K562 (cell line): ENCODE data around the gene UMODL1. TPM values are rescaled to one million over a fixed set of nuclear protein-coding genes. Genes with fewer than 3 reads are reported as not detected.

Experiments used
- ATAC-seq: fragments of 200-7000 bp; cut with Tn5 transposase; 3 replicates; pipeline ENCODE4 v1.9.1; 2020; ENCODE audit warnings: moderate library complexity
- BruUV-seq: library from RNA; stranded (reverse); fragments of 400-500 nt; replicated peaks from 2 replicates; lab custom pipeline; 2021; lab: Mats Ljungman, UMichigan
- CTCF ChIA-PET: fragments of 300-600 bp; formaldehyde crosslinking; extraction: SDS; loops from one replicate; lab custom pipeline; 2021; ENCODE audit warnings: low intra/inter-chr PET ratio; lab: Yijun Ruan, JAX
- POLR2A ChIA-PET: fragments of 300-600, 350-650 bp; sonication (Branson Sonifier 250); formaldehyde crosslinking; extraction: SDS; loops from one replicate; lab custom pipeline; 2021; ENCODE audit warnings: antibody characterized with exemption, inconsistent platforms; lab: Yijun Ruan, JAX
- DNase-seq, 4 experiments: peaks; one replicate each; pipeline versions ENCODE4 v3.0.0 to v3.0.0-alpha.2; 2011 to 2018; ENCODE audit warnings: low spot score in 3 of 4, mixed read lengths in 3 of 4; ENCODE audit errors: extremely low read depth in 1 of 4
- FAIRE-seq: peaks from 2 replicates; lab custom pipeline; 2011; peaks lifted over from hg19 to GRCh38; lab: Jason Lieb, UNC
- H2AFZ ChIP-seq: 2 replicates; pipeline ENCODE4 v1.6.0; 2011; ENCODE audit warnings: low read depth, low read length, control low read depth, inconsistent platforms
- H3K27ac ChIP-seq: fragments of 200-600 bp; 3 replicates; pipeline ENCODE4 v1.8.0; 2011; ENCODE audit warnings: low read depth, mild to moderate bottlenecking, control low read depth, inconsistent platforms, low read length, moderate library complexity, mixed read lengths; ENCODE audit errors: extremely low read depth
- H3K27me3 ChIP-seq, 2 experiments: fragments of 300-600 bp in 1 of 2; 2 replicates in 1 of 2; 3 replicates in 1 of 2; pipeline versions ENCODE4 v1.6.0 to v1.8.0; 2011; ENCODE audit warnings: inconsistent platforms in 2 of 2, low read length in 2 of 2, mild to moderate bottlenecking in 1 of 2, mixed read lengths in 1 of 2, moderate library complexity in 1 of 2; ENCODE audit not compliant: control insufficient read depth in 2 of 2, insufficient read depth in 2 of 2
- H3K36me3 ChIP-seq: fragments of 300-600 bp; 3 replicates; pipeline ENCODE4 v1.8.0; 2011; ENCODE audit warnings: mild to moderate bottlenecking, low read length, inconsistent platforms; ENCODE audit not compliant: control insufficient read depth, insufficient read depth
- H3K4me1 ChIP-seq, 2 experiments: fragments of 200-600 bp in 1 of 2; replicated peaks in 1 of 2; 2 replicates in 1 of 2; 3 replicates in 1 of 2; pipeline versions ENCODE4 v1.5.1 to v1.8.0; 2011; ENCODE audit warnings: inconsistent platforms in 2 of 2, low read length in 2 of 2, mild to moderate bottlenecking in 1 of 2, mixed read lengths in 1 of 2, moderate library complexity in 1 of 2; ENCODE audit not compliant: control insufficient read depth in 2 of 2, insufficient read depth in 2 of 2
- H3K4me2 ChIP-seq: 2 replicates; pipeline ENCODE4 v1.6.1; 2011; ENCODE audit warnings: low read length, control low read depth, inconsistent platforms, mixed read lengths; ENCODE audit not compliant: insufficient read depth
- H3K4me3 ChIP-seq: fragments of 200-600 bp; sonication (generic), shearing (Covaris generic); 2 replicates; pipeline ENCODE4 v1.5.1; 2016; ENCODE audit warnings: control low read depth, inconsistent platforms
- H3K79me2 ChIP-seq: fragments of 200-600 bp; 3 replicates; pipeline ENCODE4 v1.8.0; 2011; ENCODE audit warnings: low read length, inconsistent platforms; ENCODE audit not compliant: control insufficient read depth, insufficient read depth
- H3K9ac ChIP-seq, 2 experiments: 2 replicates each; pipeline versions ENCODE4 v1.6.0 to v1.6.1; 2011; ENCODE audit warnings: low read depth in 2 of 2, low read length in 2 of 2, control low read depth in 1 of 2, inconsistent platforms in 1 of 2, mild to moderate bottlenecking in 1 of 2, mixed read lengths in 1 of 2; ENCODE audit not compliant: insufficient read depth in 1 of 2
- H3K9me1 ChIP-seq: one replicate; pipeline ENCODE4 v1.6.0; 2011; ENCODE audit warnings: inconsistent platforms, mild to moderate bottlenecking, low read length, moderate library complexity; ENCODE audit not compliant: control insufficient read depth, insufficient read depth
- H3K9me3 ChIP-seq: replicated peaks from 2 replicates; pipeline ENCODE4 v1.5.1; 2011; ENCODE audit warnings: low read depth, low read length, inconsistent platforms; ENCODE audit not compliant: control insufficient read depth, insufficient read depth
- H4K20me1 ChIP-seq: replicated peaks from 2 replicates; pipeline ENCODE4 v1.6.1; 2011; ENCODE audit warnings: low read length, inconsistent platforms, mixed read lengths; ENCODE audit not compliant: control insufficient read depth, insufficient read depth
- BCL6 ChIP-seq: fragments of 250-450 bp; sonication (Bioruptor Pico); IDR thresholded peaks from 2 replicates; pipeline ENCODE4 v1.4.0; 2020
- CSDE1 ChIP-seq, 2 experiments: fragments of 450-650 bp; IDR thresholded peaks; 2 replicates each; pipeline ENCODE4 v1.6.1; 2016; ENCODE audit warnings: mild to moderate bottlenecking in 1 of 2
- ELF1 ChIP-seq: fragments of 200-800 bp; sonication (Bioruptor generic); IDR thresholded peaks from 2 replicates; pipeline ENCODE4 v1.6.1; 2016; ENCODE audit warnings: missing genetic modification characterization, missing compliant biosample characterization
- HIVEP1 ChIP-seq: fragments of 250-450 bp; sonication (Bioruptor Pico); IDR thresholded peaks from 2 replicates; pipeline ENCODE4 v1.4.0; 2020; ENCODE audit warnings: mild to moderate bottlenecking
- NELFE ChIP-seq: IDR thresholded peaks from 2 replicates; pipeline ENCODE4 v1.6.1; 2011; ENCODE audit warnings: mild to moderate bottlenecking; ENCODE audit not compliant: insufficient read depth, insufficient read length
- PHB ChIP-seq: fragments of 250-450 bp; sonication (Bioruptor Pico); IDR thresholded peaks from 2 replicates; pipeline ENCODE4 v1.5.0; 2021
- RUNX1 ChIP-seq: sonication (generic); IDR thresholded peaks from 2 replicates; pipeline ENCODE4 v1.6.1; 2016; ENCODE audit warnings: antibody characterized with exemption, low read depth
- ZNF551 ChIP-seq: fragments of 250-450 bp; sonication (Bioruptor Pico); IDR thresholded peaks from 2 replicates; pipeline ENCODE4 v1.5.0; 2021; ENCODE audit warnings: mild to moderate bottlenecking, moderate library complexity
- ZSCAN29 ChIP-seq: fragments of 450-650 bp; IDR thresholded peaks from 2 replicates; pipeline ENCODE4 v1.6.1; 2017
- WGBS: fragments of 100-300 bp; shearing (Covaris generic); methylation state at CpG from one replicate; pipeline ENCODE4 v1.1.6; 2016; ENCODE audit warnings: low coverage, mixed read lengths; ENCODE audit not compliant: insufficient coverage; ENCODE audit errors: missing lambda C conversion rate; 5-methylcytosine and 5-hydroxymethylcytosine counted together
- in situ Hi-C: fragments of 300-500 bp; cut with MboI; formaldehyde crosslinking; loops from 4 replicates; pipeline ENCODE4 v1.15.0; 2018; ENCODE audit warnings: inconsistent platforms, mixed read lengths
- intact Hi-C: fragments of 100-400 bp; cut with micrococcal nuclease; formaldehyde crosslinking; loops from 2 replicates; pipeline ENCODE4 v1.14.2; 2022
- polyA plus RNA-seq, 8 experiments: library from polyadenylated mRNA; depleted of rRNA in 4 of 8; stranded (reverse) in 5 of 8; unstranded in 3 of 8; fragments of >200 nt; fragmentation: Nextera tagmentation in 2 of 8; fragmentation: Illumina TruSeq in 1 of 8; extraction: Ambion mirVana in 2 of 8; extraction: Trizol in 1 of 8; gene quantifications; 2 replicates each; pipeline versions ENCODE4 v1.2.1 to v1.2.3, GENCODE V29; 2011 to 2014; ENCODE audit warnings: inconsistent platforms in 1 of 8, missing spikeins in 1 of 8
- total RNA-seq, 7 experiments: library from RNA; depleted of rRNA in 6 of 7; stranded (reverse); fragments of >200 nt in 6 of 7; fragmentation: Illumina TruSeq in 2 of 7; extraction: Trizol in 2 of 7; gene quantifications; 2 replicates each; pipeline versions ENCODE4 v1.2.1 to v1.2.3, GENCODE V29; 2011 to 2021; ENCODE audit warnings: low replicate concordance in 1 of 7

Gene UMODL1
- total and polyA plus RNA-seq, 9 of the 15 experiments (the other 6 are each of a cell fraction or from before 2014, with no cell fraction given) = not detected

GRCh38 chr21:42161956-42162681, 91.0 kb downstream of the UMODL1 start:
- H4K20me1 ChIP-seq = no peaks in the 10 kb centered on the region; the same call in 1 of the 2 replicates
- no peaks in the 10 kb centered on the region for H3K9me3 ChIP-seq
- H3K4me3 ChIP-seq = no peak overlapping the region
- in situ Hi-C loops = no loop called here
- CTCF ChIA-PET = interaction anchor here (0.6 kb wide), 1 partner anchor 293 kb away, joined by 3 read pairs; no protein-coding TSS in a partner anchor
- H3K79me2 ChIP-seq = no peaks in the 10 kb centered on the region
- intact Hi-C loops = no loop called here
- POLR2A ChIA-PET = no interaction called here
- TF ChIP-seq RUNX1 (no peak), ELF1 (tag) (no peak), CSDE1 (IDR thresholded peaks at IDR 0.05) (no peak), HIVEP1 (no peak), PHB (CRISPR knock-in tag) (no peak), NELFE (no peak), BCL6 (CRISPR knock-in tag) (no peak), ZSCAN29 (no peak), ZNF551 (CRISPR knock-in tag) (no peak)
- BruUV-seq = no TSS peak
- H3K27me3 ChIP-seq = peaks cover 14 to 26% of the 10 kb centered on the region in 2 experiments; a peak in 4 of 5 replicates
- no peak overlapping the region for H2AFZ ChIP-seq
- no peak overlapping the region for H3K4me2 ChIP-seq
- WGBS = 36% methylated on average over 14 of the region's 15 CpGs
- no peak overlapping the region for H3K9ac ChIP-seq
- FAIRE-seq (no peak), DNase-seq (no peak), ATAC-seq (no peak)
- H3K9me1 ChIP-seq = no peaks in the 10 kb centered on the region
- H3K27ac ChIP-seq = no peak overlapping the region
- H3K4me1 ChIP-seq = no peaks in the 10 kb centered on the region
- no peaks in the 10 kb centered on the region for H3K36me3 ChIP-seq
